Measurements from ENCODE around the gene ATP5PD.

The ATP5PD gene

DNA sequence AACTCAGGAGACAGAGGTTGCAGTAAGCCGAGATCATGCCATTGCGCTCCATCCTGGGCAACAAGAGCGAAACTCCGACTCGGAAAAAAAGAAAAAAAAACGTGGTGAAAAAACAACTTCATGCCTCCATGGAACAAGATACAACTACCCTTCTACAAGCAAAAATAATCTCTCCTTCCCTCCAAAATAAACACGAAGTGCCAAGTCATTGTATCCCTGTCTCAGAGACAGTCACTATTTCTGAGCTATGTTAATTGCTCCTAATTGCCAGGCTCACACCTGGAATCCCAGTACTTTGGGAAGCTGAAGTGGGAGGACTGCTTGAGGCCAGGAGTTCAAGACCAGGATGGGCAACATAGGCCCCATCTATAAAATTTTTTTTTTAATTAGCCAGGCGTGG lies 22.0 kb upstream of the ATP5PD start:
- TF ChIP-seq, protein P1, sequence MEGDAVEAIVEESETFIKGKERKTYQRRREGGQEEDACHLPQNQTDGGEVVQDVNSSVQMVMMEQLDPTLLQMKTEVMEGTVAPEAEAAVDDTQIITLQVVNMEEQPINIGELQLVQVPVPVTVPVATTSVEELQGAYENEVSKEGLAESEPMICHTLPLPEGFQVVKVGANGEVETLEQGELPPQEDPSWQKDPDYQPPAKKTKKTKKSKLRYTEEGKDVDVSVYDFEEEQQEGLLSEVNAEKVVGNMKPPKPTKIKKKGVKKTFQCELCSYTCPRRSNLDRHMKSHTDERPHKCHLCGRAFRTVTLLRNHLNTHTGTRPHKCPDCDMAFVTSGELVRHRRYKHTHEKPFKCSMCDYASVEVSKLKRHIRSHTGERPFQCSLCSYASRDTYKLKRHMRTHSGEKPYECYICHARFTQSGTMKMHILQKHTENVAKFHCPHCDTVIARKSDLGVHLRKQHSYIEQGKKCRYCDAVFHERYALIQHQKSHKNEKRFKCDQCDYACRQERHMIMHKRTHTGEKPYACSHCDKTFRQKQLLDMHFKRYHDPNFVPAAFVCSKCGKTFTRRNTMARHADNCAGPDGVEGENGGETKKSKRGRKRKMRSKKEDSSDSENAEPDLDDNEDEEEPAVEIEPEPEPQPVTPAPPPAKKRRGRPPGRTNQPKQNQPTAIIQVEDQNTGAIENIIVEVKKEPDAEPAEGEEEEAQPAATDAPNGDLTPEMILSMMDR (IDR thresholded peaks at IDR 0.05; ENCODE audit: extremely low read depth, insufficient read depth, missing control alignments), result no peak
- no peak for DNase-seq (ENCODE audit: low spot score)
- in situ Hi-C loops (cut with MboI; ENCODE audit: low pct_unique_long_range_greater_than_20kb, low sequenced_read_pairs, unreplicated experiment), result no loop called here

DNA sequence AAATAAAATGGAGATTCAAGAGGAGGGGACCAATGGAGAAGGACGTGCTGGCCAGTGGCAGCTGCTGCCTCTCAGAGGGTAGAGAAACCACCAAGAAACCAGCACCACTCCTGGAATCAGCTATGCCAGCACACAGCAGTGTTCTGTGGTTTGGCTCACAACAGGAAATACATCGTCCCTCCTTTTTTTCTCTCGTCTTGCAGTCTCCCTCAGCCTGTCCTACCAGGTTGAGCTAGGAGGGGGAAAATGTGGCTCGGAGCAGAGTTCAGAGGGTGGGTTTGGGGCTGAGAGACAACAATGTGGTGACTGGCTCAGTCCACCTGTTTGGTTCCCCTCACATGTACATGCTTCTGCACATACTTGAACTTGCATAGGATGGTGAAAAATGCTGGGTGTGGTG lies 21.1 kb upstream of the ATP5PD start:
- TF ChIP-seq, protein P1 (IDR thresholded peaks at IDR 0.05; ENCODE audit: extremely low read depth, insufficient read depth, missing control alignments), result no peak
- DNase-seq (ENCODE audit: low spot score), result no peak
- in situ Hi-C loops (cut with MboI; ENCODE audit: low pct_unique_long_range_greater_than_20kb, low sequenced_read_pairs, unreplicated experiment), result no loop called here

DNA sequence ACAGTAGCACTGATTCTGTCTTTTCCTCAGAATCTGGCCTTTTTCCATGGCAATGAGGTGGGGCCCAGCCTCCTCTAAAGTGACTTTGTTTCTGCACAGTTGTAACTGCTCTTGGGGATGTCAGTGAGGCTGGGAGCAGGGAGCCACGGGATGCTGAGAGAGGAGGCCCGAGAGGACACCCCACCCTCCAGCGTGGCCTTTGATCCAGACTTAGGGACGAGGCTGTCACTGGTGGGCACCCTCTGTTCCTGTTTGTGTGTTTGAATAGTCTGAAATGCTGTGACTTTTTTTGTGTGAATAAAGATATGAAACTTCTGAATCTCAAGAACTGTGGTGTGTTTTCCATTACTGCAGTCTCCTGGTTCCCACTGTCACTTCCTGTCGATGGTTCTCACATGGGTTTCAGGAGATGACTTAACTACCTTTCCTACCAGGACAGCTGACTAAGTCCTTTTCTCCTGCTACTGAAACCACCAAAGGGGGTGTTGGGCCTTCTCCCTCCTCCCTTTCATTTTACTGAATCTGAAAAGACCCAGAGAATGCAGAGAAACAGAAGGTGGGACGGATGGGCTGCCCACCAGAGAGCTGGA lies 18.9 kb upstream of the ATP5PD start:
- in situ Hi-C loops (cut with MboI; ENCODE audit: low pct_unique_long_range_greater_than_20kb, low sequenced_read_pairs, unreplicated experiment), result no loop called here
- DNase-seq (ENCODE audit: low spot score), result peak; percentile 59
- TF ChIP-seq, protein P1 (IDR thresholded peaks at IDR 0.05; ENCODE audit: extremely low read depth, insufficient read depth, missing control alignments), result no peak

DNA sequence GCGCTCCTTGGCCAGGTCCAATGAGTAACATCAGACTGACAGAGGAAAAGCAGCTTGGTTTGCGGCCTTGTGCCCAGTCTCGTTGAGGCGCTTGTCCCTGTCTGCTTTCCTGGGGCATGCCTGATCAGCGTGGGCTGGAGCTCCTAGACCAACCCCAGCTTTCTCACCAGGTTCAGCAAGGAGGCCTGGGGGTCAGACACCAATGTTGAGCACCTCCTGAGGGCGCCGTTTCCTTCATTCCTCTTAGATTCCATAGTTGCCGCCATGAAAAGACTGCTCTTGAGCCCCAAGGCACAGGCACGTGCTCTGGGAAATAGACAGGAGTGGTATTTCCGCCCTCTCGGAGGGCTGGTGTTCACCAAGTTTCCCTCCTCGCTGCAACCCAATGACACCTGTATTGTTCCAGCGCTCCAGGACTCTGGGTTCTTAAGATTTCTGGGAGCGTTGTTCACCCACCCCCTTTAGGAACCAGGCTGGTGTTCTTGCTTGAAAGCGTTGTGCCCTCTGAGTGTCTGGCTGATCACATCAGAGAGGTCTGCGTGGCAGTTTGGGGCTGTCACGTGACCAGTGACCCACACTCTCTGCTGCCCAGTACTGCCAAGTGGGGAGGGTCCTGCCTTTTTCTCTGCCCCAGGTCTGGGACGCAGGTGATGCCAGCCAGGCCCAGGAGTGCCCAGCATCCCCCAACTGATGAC lies 18.2 kb upstream of the ATP5PD start:
- DNase-seq (ENCODE audit: low spot score), result no peak
- TF ChIP-seq, protein P1 (IDR thresholded peaks at IDR 0.05; ENCODE audit: extremely low read depth, insufficient read depth, missing control alignments), result no peak

DNA sequence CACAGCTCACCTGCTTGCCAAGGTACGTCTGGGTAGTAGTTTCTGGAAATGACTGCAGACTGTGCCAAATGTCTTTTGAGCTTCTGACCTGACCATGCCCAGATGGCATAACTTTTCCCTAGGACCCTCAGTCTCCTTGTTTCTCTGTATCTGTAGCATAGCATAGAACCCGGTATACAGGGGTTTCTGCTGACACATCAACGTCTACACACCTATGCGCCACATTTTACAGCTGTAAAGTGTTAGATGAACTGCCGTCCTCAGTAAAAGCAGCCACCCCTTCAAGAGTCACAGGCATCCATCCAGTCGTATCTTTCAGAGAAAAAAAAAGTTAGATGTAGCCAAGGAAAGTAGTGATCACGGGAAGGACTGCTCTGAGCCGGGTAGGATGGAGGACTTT lies 17.7 kb upstream of the ATP5PD start:
- TF ChIP-seq, protein P1 (IDR thresholded peaks at IDR 0.05; ENCODE audit: extremely low read depth, insufficient read depth, missing control alignments), result no peak
- in situ Hi-C loops (cut with MboI; ENCODE audit: low pct_unique_long_range_greater_than_20kb, low sequenced_read_pairs, unreplicated experiment), result no loop called here
- DNase-seq (ENCODE audit: low spot score), result no peak

More for the DNA sequence above, 18.2 kb upstream of the ATP5PD start:
- in situ Hi-C loops (cut with MboI; ENCODE audit: low pct_unique_long_range_greater_than_20kb, low sequenced_read_pairs, unreplicated experiment), result no loop called here

DNA sequence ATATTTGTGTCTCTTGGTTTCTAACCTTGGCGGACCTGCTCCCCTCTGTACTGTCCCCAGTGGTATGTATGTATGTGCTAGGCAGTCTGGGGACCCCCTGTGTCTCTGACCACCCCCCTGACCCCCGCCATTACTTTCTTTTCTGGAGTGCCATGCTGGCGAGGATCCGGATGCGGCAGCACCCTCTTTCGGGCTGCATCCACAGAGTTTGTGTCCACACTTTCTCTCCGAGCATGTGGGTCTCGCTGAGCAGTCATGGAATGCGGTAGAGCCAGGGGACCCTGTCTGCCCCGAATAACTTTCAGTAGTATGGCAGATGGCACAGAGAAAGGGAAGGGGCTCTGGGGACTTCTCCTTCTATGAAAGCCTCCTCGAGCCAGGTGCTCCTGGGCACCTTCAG lies 17.3 kb upstream of the ATP5PD start:
- in situ Hi-C loops (cut with MboI; ENCODE audit: low pct_unique_long_range_greater_than_20kb, low sequenced_read_pairs, unreplicated experiment), result no loop called here
- DNase-seq (ENCODE audit: low spot score), result no peak
- TF ChIP-seq, protein P1 (IDR thresholded peaks at IDR 0.05; ENCODE audit: extremely low read depth, insufficient read depth, missing control alignments), result no peak

Measured in GM13977 (cell line).